C4-2B (cell line): Measurements from ENCODE around the gene MGST1.

Experiments
- CTCF ChIP-seq: fragments of 450-650 bp; conservative IDR thresholded peaks from 2 replicates; pipeline ENCODE4 v1.5.1; 2017; ENCODE audit warnings: mild to moderate bottlenecking
- ZFX ChIP-seq: fragments of 450-650 bp; IDR thresholded peaks from 2 replicates; pipeline ENCODE4 v1.6.1; 2017

- no peak for TF ChIP-seq CTCF
- no peak for TF ChIP-seq ZFX
Observed at GRCh38 chr12:16384732-16385131, 37.3 kb downstream of the MGST1 start.
